Choroid plexus epithelial cell (primary cell): ENCODE measurements around the gene MS4A14.
A peak's percentile ranks its signal among the peaks of the same experiment; 100 is the strongest.
"Not testable (repeated sequence)": the region's sequence is repeated elsewhere in the genome, so short reads cannot be mapped to it uniquely, and the experiment has no call there.

Source experiments
- DNase-seq: peaks from one replicate; pipeline ENCODE4 v3.0.0-alpha.2; 2010; ENCODE audit warnings: low read depth
- H3K4me3 ChIP-seq: 2 replicates; pipeline ENCODE4 v1.5.1; 2011; ENCODE audit warnings: low read depth, mild to moderate bottlenecking, control low read depth, low read length, moderate library complexity
- TF ChIP-seq, protein P1 (sequence below): conservative IDR thresholded peaks from 2 replicates; pipeline ENCODE4 v1.5.1; 2011; ENCODE audit warnings: low read depth, mild to moderate bottlenecking, control low read depth, inconsistent platforms, low read length, moderate library complexity

The MS4A14 gene

DNA sequence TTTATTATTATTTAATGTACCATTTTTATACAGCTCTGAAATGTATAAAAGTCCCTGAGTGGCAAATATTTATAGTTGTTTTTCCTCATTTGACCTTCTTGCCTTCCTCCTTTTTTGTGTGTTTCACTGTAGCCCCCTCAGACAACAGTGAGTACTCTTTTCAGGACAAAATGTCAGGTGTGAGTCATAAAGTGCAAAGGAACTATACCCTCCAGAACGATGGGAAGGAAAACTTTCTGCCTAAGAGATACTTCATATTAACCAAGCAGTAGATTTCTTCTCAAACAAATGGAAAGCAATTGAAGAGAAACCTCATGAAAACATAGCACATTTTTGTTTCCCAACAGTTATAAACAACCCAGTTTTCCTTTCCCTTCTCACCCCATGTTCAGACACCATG lies 34.0 kb upstream of the MS4A14 start:
- TF ChIP-seq, protein P1, sequence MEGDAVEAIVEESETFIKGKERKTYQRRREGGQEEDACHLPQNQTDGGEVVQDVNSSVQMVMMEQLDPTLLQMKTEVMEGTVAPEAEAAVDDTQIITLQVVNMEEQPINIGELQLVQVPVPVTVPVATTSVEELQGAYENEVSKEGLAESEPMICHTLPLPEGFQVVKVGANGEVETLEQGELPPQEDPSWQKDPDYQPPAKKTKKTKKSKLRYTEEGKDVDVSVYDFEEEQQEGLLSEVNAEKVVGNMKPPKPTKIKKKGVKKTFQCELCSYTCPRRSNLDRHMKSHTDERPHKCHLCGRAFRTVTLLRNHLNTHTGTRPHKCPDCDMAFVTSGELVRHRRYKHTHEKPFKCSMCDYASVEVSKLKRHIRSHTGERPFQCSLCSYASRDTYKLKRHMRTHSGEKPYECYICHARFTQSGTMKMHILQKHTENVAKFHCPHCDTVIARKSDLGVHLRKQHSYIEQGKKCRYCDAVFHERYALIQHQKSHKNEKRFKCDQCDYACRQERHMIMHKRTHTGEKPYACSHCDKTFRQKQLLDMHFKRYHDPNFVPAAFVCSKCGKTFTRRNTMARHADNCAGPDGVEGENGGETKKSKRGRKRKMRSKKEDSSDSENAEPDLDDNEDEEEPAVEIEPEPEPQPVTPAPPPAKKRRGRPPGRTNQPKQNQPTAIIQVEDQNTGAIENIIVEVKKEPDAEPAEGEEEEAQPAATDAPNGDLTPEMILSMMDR: no peak
- DNase-seq: no peak
- no peak overlapping the region for H3K4me3 ChIP-seq

DNA sequence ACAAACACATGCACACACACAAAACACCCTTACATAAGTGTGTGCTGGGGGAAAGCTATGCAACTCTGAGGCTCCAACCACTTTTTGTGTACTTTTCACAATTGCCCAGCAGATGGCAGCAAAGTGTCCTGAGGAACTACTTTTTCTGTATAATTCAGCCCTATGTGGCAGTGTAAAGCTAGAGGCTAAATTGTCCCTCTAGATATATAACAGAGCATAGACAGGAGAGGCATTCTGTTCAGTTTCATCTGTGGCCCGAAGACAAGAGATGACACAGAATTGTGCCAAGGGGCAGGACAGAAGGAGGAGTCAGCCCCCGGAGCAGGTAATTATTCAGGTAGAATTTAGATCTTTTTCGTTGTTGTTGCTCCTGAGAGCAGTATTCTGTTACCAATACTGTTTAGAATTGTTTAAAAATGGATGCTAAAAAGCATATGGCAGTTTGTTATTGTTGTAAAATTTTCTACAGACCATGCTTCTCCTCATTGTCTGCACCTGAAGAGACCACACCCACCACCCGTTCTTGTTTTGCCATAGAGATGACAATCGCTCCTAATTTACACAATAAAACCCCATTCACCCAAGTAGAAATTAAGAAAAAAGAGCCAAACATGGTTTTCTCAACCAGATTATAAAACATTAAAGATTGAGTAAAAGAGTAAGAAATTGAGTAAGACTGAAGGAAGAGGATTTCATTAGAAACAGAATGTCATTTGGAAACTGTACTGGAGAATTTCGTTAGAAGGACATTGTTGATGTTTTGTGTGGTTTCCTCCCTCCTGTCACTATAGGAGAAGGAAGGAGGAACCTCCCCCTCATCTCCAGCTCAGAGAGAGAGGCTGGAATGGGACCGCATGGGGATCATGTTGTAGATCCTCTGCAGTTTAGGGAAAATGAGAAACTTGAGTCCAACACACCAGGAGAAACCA lies 32.5 kb upstream of the MS4A14 start:
- DNase-seq: peak; percentile 64
- TF ChIP-seq, protein P1: peak; percentile 74
- no peak overlapping the region for H3K4me3 ChIP-seq

DNA sequence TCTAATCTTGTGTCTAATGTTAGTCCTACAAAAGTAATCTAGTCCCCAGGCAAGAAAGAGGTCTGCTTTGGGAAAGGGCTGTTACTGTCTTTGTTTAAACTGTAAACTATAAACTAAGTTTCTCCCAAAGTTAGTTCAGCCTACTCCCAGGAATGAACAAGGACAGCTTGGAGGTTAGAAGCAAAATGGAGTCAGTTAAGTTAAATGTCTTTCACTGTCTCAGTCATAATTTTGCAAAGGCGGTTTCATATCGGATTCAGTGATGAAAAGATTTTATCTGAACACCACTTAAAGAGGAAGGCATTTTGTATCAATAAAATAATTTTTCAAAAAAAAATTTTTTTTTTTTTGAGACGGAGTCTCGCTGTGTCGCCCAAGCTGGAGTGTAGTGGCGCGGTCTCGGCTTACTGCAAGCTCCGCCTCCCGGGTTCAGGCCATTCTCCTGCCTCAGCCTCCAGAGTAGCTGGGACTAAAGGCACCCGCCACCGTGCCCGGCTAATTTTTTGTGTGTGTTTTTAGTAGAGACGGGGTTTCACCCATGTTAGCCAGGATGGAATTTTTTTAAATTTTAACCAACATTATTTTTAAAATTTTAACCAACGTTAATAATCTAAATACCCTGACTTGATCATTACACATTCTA lies 29.9 kb upstream of the MS4A14 start:
- not testable (repeated sequence) for H3K4me3 ChIP-seq, DNase-seq

DNA sequence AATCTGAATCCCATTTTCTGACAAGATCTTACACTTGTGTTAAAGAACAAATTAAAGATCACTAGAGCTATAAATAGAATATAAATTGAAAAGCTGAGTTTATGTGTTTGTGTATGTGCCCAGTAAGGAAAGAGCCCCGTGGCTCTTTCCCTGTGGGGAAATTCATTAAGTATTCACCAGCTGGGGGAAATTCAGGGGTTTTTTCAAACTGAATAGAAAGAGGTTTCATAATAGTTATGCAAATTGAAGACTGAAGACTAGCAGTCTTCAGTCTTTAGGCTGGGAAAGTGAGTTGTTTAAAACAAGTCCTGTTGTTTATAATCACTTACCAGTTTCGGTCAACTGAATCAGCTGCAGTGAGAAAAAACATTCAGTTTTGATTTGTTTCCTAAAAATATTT lies 29.2 kb upstream of the MS4A14 start:
- TF ChIP-seq, protein P1: no peak
- no peak for DNase-seq
- H3K4me3 ChIP-seq: no peak overlapping the region

DNA sequence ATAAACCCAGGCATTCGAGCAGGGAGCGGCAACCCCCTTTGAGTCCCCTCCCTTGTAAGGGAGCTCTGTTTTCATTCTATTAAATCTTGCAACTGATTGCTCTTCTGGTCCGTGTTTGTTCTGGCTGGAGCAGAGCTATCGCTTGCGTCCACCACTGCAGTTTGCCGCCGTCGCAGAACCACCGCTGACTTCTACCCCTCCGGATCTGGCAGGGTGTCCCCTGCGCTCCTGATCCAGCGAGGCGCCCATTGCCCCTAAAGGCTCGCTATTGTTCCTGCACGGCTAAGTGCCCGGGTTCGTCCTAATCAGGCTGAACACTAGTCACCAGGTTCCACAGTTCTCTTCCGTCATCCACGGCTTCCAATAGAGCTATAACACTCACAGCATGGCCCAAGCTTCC lies 28.4 kb upstream of the MS4A14 start:
- no peak for DNase-seq
- TF ChIP-seq, protein P1: no peak
- H3K4me3 ChIP-seq: no peak overlapping the region

GRCh38 chr11:60370252-60370810 lies 25.9 kb upstream of the MS4A14 start:
- no peak for DNase-seq
- no peak overlapping the region for H3K4me3 ChIP-seq
- TF ChIP-seq, protein P1: no peak

- TF ChIP-seq, protein P1: no peak
- H3K4me3 ChIP-seq: no peak overlapping the region
- DNase-seq: peak; percentile 2
These were observed 25.4 kb upstream of the MS4A14 start for GRCh38 chr11:60370811-60371298.
